ENCODE results near the gene ANAPC10.

DNA sequence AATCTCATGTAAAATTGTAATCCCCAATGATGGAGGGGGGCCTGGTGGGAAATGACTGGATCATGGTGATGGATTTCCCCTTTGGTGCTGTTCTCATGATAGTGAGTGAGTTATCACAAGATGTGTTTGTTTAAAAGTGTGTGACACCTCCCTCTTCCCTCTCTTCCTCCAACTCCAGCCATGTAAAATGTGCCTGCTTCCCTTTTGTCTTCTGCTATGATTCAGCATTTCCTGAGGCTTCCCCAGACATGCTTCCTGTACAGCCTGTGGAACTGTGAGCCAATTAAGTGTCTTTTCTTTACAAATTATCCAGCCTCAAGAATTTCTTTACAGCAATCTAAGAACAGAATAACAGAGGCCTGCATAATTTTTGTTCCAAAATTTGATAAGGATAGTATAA lies 85.2 kb downstream of the ANAPC10 start:
- TF ChIP-seq EP300 (IDR thresholded peaks at IDR 0.05; ENCODE audit: borderline replicate concordance) (no peak), USF1 (IDR thresholded peaks at IDR 0.05) (no peak), MAX (IDR thresholded peaks at IDR 0.05) (no peak), EGR1 (IDR thresholded peaks at IDR 0.05) (no peak), CREB1 (IDR thresholded peaks at IDR 0.05; ENCODE audit: low read depth) (no peak), CEBPB (IDR thresholded peaks at IDR 0.05) (no peak), TCF12 (IDR thresholded peaks at IDR 0.05; ENCODE audit: low read depth) (no peak), ZBTB7A (IDR thresholded peaks at IDR 0.05; ENCODE audit: low read depth) (no peak)
- TF ChIP-seq, protein P1, sequence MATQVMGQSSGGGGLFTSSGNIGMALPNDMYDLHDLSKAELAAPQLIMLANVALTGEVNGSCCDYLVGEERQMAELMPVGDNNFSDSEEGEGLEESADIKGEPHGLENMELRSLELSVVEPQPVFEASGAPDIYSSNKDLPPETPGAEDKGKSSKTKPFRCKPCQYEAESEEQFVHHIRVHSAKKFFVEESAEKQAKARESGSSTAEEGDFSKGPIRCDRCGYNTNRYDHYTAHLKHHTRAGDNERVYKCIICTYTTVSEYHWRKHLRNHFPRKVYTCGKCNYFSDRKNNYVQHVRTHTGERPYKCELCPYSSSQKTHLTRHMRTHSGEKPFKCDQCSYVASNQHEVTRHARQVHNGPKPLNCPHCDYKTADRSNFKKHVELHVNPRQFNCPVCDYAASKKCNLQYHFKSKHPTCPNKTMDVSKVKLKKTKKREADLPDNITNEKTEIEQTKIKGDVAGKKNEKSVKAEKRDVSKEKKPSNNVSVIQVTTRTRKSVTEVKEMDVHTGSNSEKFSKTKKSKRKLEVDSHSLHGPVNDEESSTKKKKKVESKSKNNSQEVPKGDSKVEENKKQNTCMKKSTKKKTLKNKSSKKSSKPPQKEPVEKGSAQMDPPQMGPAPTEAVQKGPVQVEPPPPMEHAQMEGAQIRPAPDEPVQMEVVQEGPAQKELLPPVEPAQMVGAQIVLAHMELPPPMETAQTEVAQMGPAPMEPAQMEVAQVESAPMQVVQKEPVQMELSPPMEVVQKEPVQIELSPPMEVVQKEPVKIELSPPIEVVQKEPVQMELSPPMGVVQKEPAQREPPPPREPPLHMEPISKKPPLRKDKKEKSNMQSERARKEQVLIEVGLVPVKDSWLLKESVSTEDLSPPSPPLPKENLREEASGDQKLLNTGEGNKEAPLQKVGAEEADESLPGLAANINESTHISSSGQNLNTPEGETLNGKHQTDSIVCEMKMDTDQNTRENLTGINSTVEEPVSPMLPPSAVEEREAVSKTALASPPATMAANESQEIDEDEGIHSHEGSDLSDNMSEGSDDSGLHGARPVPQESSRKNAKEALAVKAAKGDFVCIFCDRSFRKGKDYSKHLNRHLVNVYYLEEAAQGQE (IDR thresholded peaks at IDR 0.05; ENCODE audit: low read depth) = no peak
